Inferior parietal cortex (tissue), 1 donor: ENCODE data around the gene PDZD11.
"Not testable (repeated sequence)": the region's sequence is repeated elsewhere in the genome, so short reads cannot be mapped to it uniquely, and the experiment has no call there.

Experiments used
- DNase-seq: peaks from one replicate; pipeline ENCODE4 v3.0.0-alpha.2; 2016; ENCODE audit errors: extremely low spot score

Gene PDZD11

GRCh38 chrX:70257423-70258288 is 32.1 kb downstream of the PDZD11 start:
- no peak for DNase-seq

GRCh38 chrX:70255452-70255851 is 34.3 kb downstream of the PDZD11 start:
- DNase-seq = no peak

- DNase-seq = no peak
Observed at GRCh38 chrX:70254909-70255308, 34.8 kb downstream of the PDZD11 start.

- DNase-seq = no peak
Observed at GRCh38 chrX:70254063-70254400, 35.7 kb downstream of the PDZD11 start.

GRCh38 chrX:70253377-70254062 is 36.2 kb downstream of the PDZD11 start:
- no peak for DNase-seq

GRCh38 chrX:70252491-70252890 is 37.2 kb downstream of the PDZD11 start:
- DNase-seq = no peak

GRCh38 chrX:70247252-70247651 is 42.5 kb downstream of the PDZD11 start:
- DNase-seq = no peak

- no peak for DNase-seq
Observed at GRCh38 chrX:70244881-70245280, 44.8 kb downstream of the PDZD11 start.

- DNase-seq = not testable (repeated sequence)
Observed at GRCh38 chrX:70243601-70244000, 46.1 kb downstream of the PDZD11 start.

GRCh38 chrX:70241501-70241900 is 48.2 kb downstream of the PDZD11 start:
- DNase-seq = no peak

GRCh38 chrX:70240751-70241150 is 49.0 kb downstream of the PDZD11 start:
- DNase-seq = no peak
